ENCODE results near the gene EPHA10. TPM values are rescaled to one million over a fixed set of nuclear protein-coding genes. Genes with fewer than 3 reads are reported as not detected.

EPHA10 gene
- total RNA-seq, 1 donor from 2014 or later = 0.17 TPM

DNA sequence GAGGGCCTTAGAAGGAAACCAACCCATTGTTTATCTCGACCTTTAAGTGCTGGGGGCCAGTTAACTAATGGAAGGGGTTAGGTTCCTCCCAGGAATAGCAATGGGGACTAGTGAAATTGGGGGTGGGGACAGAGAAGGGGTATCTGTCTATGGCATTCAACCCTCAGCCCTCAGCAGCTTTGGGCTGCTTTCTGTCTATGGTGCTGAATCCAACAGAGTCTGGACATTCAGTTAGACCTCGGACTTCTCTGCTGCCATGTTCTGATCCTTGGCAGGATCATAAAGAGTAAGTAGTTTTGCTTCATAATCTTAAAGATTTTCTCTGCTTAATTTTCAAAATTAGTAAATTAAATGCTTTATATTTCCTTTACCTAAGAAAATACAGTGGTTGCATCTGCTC lies 2.6 kb upstream of the EPHA10 start:
- no peak overlapping the region for H3K4me3 ChIP-seq (ENCODE audit: low read depth, low read length)
- DNase-seq (ENCODE audit: low read depth) = no peak
- TF ChIP-seq, protein P1, sequence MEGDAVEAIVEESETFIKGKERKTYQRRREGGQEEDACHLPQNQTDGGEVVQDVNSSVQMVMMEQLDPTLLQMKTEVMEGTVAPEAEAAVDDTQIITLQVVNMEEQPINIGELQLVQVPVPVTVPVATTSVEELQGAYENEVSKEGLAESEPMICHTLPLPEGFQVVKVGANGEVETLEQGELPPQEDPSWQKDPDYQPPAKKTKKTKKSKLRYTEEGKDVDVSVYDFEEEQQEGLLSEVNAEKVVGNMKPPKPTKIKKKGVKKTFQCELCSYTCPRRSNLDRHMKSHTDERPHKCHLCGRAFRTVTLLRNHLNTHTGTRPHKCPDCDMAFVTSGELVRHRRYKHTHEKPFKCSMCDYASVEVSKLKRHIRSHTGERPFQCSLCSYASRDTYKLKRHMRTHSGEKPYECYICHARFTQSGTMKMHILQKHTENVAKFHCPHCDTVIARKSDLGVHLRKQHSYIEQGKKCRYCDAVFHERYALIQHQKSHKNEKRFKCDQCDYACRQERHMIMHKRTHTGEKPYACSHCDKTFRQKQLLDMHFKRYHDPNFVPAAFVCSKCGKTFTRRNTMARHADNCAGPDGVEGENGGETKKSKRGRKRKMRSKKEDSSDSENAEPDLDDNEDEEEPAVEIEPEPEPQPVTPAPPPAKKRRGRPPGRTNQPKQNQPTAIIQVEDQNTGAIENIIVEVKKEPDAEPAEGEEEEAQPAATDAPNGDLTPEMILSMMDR (conservative IDR thresholded peaks at IDR 0.05; ENCODE audit: low read depth, low read length) = no peak

DNA sequence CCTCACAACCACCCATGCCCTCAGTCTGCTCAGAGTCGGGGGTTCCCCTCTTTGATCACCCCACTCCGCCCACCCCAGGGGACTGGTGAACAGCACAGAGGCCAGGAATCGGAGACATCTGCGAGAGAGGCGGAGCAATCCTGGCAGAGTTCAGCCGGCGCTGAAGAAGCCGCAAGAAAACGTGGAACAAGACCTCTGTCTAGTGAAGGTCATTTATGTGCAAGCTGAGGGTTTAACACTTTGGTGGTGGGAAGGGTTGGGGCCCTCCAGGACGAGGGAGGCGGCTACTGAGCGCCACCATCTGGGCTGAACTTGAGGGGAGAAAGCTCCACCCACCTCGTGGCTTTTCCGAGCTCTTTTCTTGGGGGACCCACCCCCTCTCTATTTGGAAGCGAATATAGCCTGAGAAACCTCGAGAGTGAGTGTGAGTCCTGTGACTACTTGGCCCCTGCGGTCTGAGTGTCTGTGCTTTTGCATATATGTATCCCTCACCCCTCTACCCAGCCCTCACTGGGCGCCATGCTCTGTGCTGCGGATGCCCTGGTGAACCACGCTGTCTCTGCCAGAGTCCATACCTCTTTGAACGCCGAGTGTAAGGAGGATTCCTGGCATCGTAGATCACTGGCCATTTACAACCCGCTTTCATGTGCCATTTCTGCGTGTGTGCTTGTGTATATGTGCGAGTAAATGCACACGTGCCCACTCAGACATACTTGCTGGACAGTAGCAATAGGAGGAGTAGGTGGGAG lies 1.2 kb upstream of the EPHA10 start:
- no peak for DNase-seq (ENCODE audit: low read depth)
- no peak overlapping the region for H3K4me3 ChIP-seq (ENCODE audit: low read depth, low read length)
- TF ChIP-seq, protein P1 (conservative IDR thresholded peaks at IDR 0.05; ENCODE audit: low read depth, low read length) = no peak

DNA sequence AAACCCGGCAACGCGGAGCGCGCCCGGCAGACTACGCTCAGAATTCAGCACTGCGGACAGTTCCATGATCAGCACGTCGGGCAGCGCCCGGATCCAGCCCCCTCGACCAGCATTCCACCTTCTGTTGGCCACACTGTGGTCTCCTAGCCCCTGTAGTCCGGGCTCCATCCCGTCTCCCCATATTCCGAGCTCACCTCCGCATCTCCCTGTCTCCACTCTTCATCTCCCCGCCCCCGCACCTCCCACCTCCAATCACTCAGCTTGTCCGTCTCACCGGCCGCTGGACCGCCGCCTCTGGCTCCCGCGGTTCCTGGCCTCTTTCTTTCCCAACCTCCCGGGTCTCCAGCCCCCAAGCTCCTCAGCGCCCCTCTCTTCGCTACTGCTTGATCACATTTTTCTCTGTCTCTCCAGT lies 500 bp downstream of the EPHA10 start:
- DNase-seq (ENCODE audit: low read depth) = no peak
- H3K4me3 ChIP-seq (ENCODE audit: low read depth, low read length) = no peak overlapping the region
- TF ChIP-seq, protein P1 (conservative IDR thresholded peaks at IDR 0.05; ENCODE audit: low read depth, low read length) = no peak

DNA sequence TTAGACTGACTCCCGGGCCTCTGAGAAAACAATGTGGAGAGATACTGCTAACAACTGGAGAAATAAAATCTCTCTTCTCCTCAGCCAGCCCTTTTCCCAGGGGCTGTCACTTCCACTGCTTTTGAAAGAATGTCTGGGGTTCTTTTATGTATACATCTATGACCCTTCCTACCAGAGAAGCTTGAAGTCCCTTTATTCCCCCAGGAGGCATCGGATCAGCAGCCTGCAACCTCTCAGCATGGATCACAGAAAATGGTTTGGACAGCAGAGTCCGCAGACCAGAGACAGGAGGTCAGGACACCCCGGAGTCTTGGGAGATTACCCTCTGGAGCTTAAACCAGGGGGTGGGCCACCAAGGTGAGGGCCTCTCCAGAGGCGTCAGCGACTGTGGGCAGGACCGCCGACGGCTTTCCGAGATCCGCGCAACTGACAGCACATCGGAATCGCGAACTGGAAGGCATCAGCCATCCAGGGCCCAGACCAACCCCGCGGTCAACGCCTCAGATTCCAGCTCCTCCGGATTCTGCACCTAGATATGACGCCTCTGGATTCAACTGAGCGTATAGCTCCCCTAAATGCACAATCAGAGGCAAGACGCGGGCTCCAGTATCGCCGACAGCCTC lies 1.0 kb downstream of the EPHA10 start:
- TF ChIP-seq, protein P1 (conservative IDR thresholded peaks at IDR 0.05; ENCODE audit: low read depth, low read length) = no peak
- no peak overlapping the region for H3K4me3 ChIP-seq (ENCODE audit: low read depth, low read length)
- no peak for DNase-seq (ENCODE audit: low read depth)

DNA sequence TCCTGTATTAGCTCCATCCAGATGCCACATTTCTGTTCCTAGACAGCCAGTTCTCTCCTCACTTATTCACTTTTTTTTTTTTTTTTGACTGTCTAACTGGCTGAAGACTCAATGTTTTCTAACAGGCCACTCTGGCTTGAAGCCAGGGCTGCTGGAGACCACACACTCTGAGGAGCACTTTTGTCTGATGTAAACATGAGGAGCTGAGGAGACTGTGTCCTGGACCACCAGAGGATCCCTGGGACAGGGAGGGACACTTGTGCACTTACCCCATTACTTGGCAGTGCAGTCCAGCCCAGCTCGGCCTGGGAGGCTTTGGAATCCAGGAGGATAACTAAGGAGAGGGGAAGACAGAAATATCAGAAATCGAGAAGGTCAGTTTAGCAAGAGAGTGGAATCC lies 2.4 kb downstream of the EPHA10 start:
- DNase-seq (ENCODE audit: low read depth) = no peak
- H3K4me3 ChIP-seq (ENCODE audit: low read depth, low read length) = no peak overlapping the region
- TF ChIP-seq, protein P1 (conservative IDR thresholded peaks at IDR 0.05; ENCODE audit: low read depth, low read length) = no peak

DNA sequence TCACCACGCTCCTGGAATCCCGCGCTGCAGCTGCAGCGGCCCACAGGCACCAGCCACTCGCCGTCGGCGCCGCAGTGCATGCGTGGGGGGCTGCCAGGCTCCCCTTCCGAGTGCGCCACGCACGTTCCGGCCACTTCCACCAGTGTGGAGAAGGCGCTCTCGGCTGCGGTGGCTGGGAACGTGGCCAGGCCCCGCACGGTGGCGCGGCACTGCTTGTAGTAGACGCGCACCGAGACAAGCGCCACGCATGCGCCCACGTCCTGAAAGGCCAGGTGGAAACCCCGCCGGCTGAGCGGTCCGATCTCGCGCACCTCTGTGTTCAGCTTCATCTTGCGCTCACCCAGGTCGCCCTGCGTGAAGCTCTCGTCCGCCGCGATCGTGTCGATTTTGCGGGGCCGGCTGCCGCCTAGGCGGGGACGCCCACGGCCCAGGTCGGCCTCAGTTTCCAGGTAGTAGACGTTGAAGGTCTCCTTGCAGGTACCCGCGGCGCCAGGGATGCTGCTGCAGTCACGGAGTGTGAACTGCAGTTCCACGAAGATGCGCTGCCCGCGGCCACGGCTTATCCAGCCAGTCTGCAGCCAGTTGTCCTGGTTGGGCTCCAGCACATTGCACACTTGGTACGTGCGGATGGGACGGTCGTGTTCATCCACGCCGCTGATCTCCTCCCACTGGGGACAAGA lies 3.4 kb downstream of the EPHA10 start:
- DNase-seq (ENCODE audit: low read depth) = no peak
- no peak overlapping the region for H3K4me3 ChIP-seq (ENCODE audit: low read depth, low read length)
- TF ChIP-seq, protein P1 (conservative IDR thresholded peaks at IDR 0.05; ENCODE audit: low read depth, low read length) = no peak
